K562 (cell line): Measurements from ENCODE around the gene GMDS. TPM values are rescaled to one million over a fixed set of nuclear protein-coding genes. Genes with fewer than 3 reads are reported as not detected.

Experiments
- ATAC-seq: fragments of 200-7000 bp; cut with Tn5 transposase; 3 replicates; pipeline ENCODE4 v1.9.1; 2020; ENCODE audit warnings: moderate library complexity
- BruUV-seq: library from RNA; stranded (reverse); fragments of 400-500 nt; replicated peaks from 2 replicates; lab custom pipeline; 2021; lab: Mats Ljungman, UMichigan
- CTCF ChIA-PET: fragments of 300-600 bp; formaldehyde crosslinking; extraction: SDS; loops from one replicate; lab custom pipeline; 2021; ENCODE audit warnings: low intra/inter-chr PET ratio; lab: Yijun Ruan, JAX
- POLR2A ChIA-PET: fragments of 300-600, 350-650 bp; sonication (Branson Sonifier 250); formaldehyde crosslinking; extraction: SDS; loops from one replicate; lab custom pipeline; 2021; ENCODE audit warnings: antibody characterized with exemption, inconsistent platforms; lab: Yijun Ruan, JAX
- DNase-seq, 4 experiments: peaks; one replicate each; pipeline versions ENCODE4 v3.0.0 to v3.0.0-alpha.2; 2011 to 2018; ENCODE audit warnings: low spot score in 3 of 4, mixed read lengths in 3 of 4; ENCODE audit errors: extremely low read depth in 1 of 4
- FAIRE-seq: peaks from 2 replicates; lab custom pipeline; 2011; peaks lifted over from hg19 to GRCh38; lab: Jason Lieb, UNC
- H2AFZ ChIP-seq: 2 replicates; pipeline ENCODE4 v1.6.0; 2011; ENCODE audit warnings: low read depth, low read length, control low read depth, inconsistent platforms
- H3K27ac ChIP-seq: fragments of 200-600 bp; 3 replicates; pipeline ENCODE4 v1.8.0; 2011; ENCODE audit warnings: low read depth, mild to moderate bottlenecking, control low read depth, inconsistent platforms, low read length, moderate library complexity, mixed read lengths; ENCODE audit errors: extremely low read depth
- H3K27me3 ChIP-seq, 2 experiments: fragments of 300-600 bp in 1 of 2; 2 replicates in 1 of 2; 3 replicates in 1 of 2; pipeline versions ENCODE4 v1.6.0 to v1.8.0; 2011; ENCODE audit warnings: inconsistent platforms in 2 of 2, low read length in 2 of 2, mild to moderate bottlenecking in 1 of 2, mixed read lengths in 1 of 2, moderate library complexity in 1 of 2; ENCODE audit not compliant: control insufficient read depth in 2 of 2, insufficient read depth in 2 of 2
- H3K36me3 ChIP-seq: fragments of 300-600 bp; 3 replicates; pipeline ENCODE4 v1.8.0; 2011; ENCODE audit warnings: mild to moderate bottlenecking, low read length, inconsistent platforms; ENCODE audit not compliant: control insufficient read depth, insufficient read depth
- H3K4me1 ChIP-seq, 2 experiments: fragments of 200-600 bp in 1 of 2; replicated peaks in 1 of 2; 2 replicates in 1 of 2; 3 replicates in 1 of 2; pipeline versions ENCODE4 v1.5.1 to v1.8.0; 2011; ENCODE audit warnings: inconsistent platforms in 2 of 2, low read length in 2 of 2, mild to moderate bottlenecking in 1 of 2, mixed read lengths in 1 of 2, moderate library complexity in 1 of 2; ENCODE audit not compliant: control insufficient read depth in 2 of 2, insufficient read depth in 2 of 2
- H3K4me2 ChIP-seq: 2 replicates; pipeline ENCODE4 v1.6.1; 2011; ENCODE audit warnings: low read length, control low read depth, inconsistent platforms, mixed read lengths; ENCODE audit not compliant: insufficient read depth
- H3K4me3 ChIP-seq: fragments of 200-600 bp; sonication (generic), shearing (Covaris generic); 2 replicates; pipeline ENCODE4 v1.5.1; 2016; ENCODE audit warnings: control low read depth, inconsistent platforms
- H3K79me2 ChIP-seq: fragments of 200-600 bp; 3 replicates; pipeline ENCODE4 v1.8.0; 2011; ENCODE audit warnings: low read length, inconsistent platforms; ENCODE audit not compliant: control insufficient read depth, insufficient read depth
- H3K9ac ChIP-seq, 2 experiments: 2 replicates each; pipeline versions ENCODE4 v1.6.0 to v1.6.1; 2011; ENCODE audit warnings: low read depth in 2 of 2, low read length in 2 of 2, control low read depth in 1 of 2, inconsistent platforms in 1 of 2, mild to moderate bottlenecking in 1 of 2, mixed read lengths in 1 of 2; ENCODE audit not compliant: insufficient read depth in 1 of 2
- H3K9me1 ChIP-seq: one replicate; pipeline ENCODE4 v1.6.0; 2011; ENCODE audit warnings: inconsistent platforms, mild to moderate bottlenecking, low read length, moderate library complexity; ENCODE audit not compliant: control insufficient read depth, insufficient read depth
- H3K9me3 ChIP-seq: replicated peaks from 2 replicates; pipeline ENCODE4 v1.5.1; 2011; ENCODE audit warnings: low read depth, low read length, inconsistent platforms; ENCODE audit not compliant: control insufficient read depth, insufficient read depth
- H4K20me1 ChIP-seq: replicated peaks from 2 replicates; pipeline ENCODE4 v1.6.1; 2011; ENCODE audit warnings: low read length, inconsistent platforms, mixed read lengths; ENCODE audit not compliant: control insufficient read depth, insufficient read depth
- IRF2 ChIP-seq: sonication (generic); formaldehyde crosslinking; IDR thresholded peaks from 2 replicates; pipeline ENCODE4 v1.8.1; 2022; ENCODE audit warnings: mild to moderate bottlenecking, missing genetic modification reagents
- PML ChIP-seq: IDR thresholded peaks from 2 replicates; pipeline ENCODE4 v1.6.1; 2012; ENCODE audit warnings: low read length, inconsistent platforms
- REST ChIP-seq, 2 experiments: fragments of 450-650 bp; formaldehyde crosslinking in 1 of 2; IDR thresholded peaks; 2 replicates each; pipeline versions ENCODE4 v1.4.0 to v1.6.1; 2014 to 2020; ENCODE audit warnings: mild to moderate bottlenecking in 2 of 2, borderline replicate concordance in 1 of 2, low read depth in 1 of 2
- TCF3 ChIP-seq: sonication (generic); formaldehyde crosslinking; IDR thresholded peaks from 2 replicates; pipeline ENCODE4 v1.4.0; 2020; ENCODE audit warnings: mild to moderate bottlenecking, missing genetic modification reagents
- THAP7 ChIP-seq: fragments of 250-450 bp; sonication (Bioruptor Pico); IDR thresholded peaks from 2 replicates; pipeline ENCODE4 v1.5.0; 2021
- U2AF1 ChIP-seq: fragments of 200-400 bp; formaldehyde crosslinking; optimal IDR thresholded peaks from 2 replicates; pipeline ENCODE3; 2017; ENCODE audit warnings: mild to moderate bottlenecking, low read depth, low read length, moderate library complexity
- ZNF609 ChIP-seq: sonication (generic); formaldehyde crosslinking; IDR thresholded peaks from 2 replicates; pipeline ENCODE4 v1.8.1; 2023; ENCODE audit warnings: missing genetic modification reagents, mild to moderate bottlenecking, borderline replicate concordance
- WGBS: fragments of 100-300 bp; shearing (Covaris generic); methylation state at CpG from one replicate; pipeline ENCODE4 v1.1.6; 2016; ENCODE audit warnings: low coverage, mixed read lengths; ENCODE audit not compliant: insufficient coverage; ENCODE audit errors: missing lambda C conversion rate; 5-methylcytosine and 5-hydroxymethylcytosine counted together
- in situ Hi-C: fragments of 300-500 bp; cut with MboI; formaldehyde crosslinking; loops from 4 replicates; pipeline ENCODE4 v1.15.0; 2018; ENCODE audit warnings: inconsistent platforms, mixed read lengths
- intact Hi-C: fragments of 100-400 bp; cut with micrococcal nuclease; formaldehyde crosslinking; loops from 2 replicates; pipeline ENCODE4 v1.14.2; 2022
- polyA plus RNA-seq, 8 experiments: library from polyadenylated mRNA; depleted of rRNA in 4 of 8; stranded (reverse) in 5 of 8; unstranded in 3 of 8; fragments of >200 nt; fragmentation: Nextera tagmentation in 2 of 8; fragmentation: Illumina TruSeq in 1 of 8; extraction: Ambion mirVana in 2 of 8; extraction: Trizol in 1 of 8; gene quantifications; 2 replicates each; pipeline versions ENCODE4 v1.2.1 to v1.2.3, GENCODE V29; 2011 to 2014; ENCODE audit warnings: inconsistent platforms in 1 of 8, missing spikeins in 1 of 8
- total RNA-seq, 7 experiments: library from RNA; depleted of rRNA in 6 of 7; stranded (reverse); fragments of >200 nt in 6 of 7; fragmentation: Illumina TruSeq in 2 of 7; extraction: Trizol in 2 of 7; gene quantifications; 2 replicates each; pipeline versions ENCODE4 v1.2.1 to v1.2.3, GENCODE V29; 2011 to 2021; ENCODE audit warnings: low replicate concordance in 1 of 7

The GMDS gene
- total and polyA plus RNA-seq, 9 of the 15 experiments (the other 6 are each of a cell fraction or from before 2014, with no cell fraction given) = 0.48 to 31.8 (median 13.4) TPM

GRCh38 chr6:1962201-1962600 is 283.2 kb downstream of the GMDS start:
- Histone ChIP-seq H3K4me1 (no peaks in the 10 kb centered on the region), H3K9me3 (no peaks in the 10 kb centered on the region), H3K4me2 (no peak overlapping the region), H2AFZ (no peak overlapping the region), H4K20me1 (no peaks in the 10 kb centered on the region), H3K36me3 (no peaks in the 10 kb centered on the region), H3K27me3 (peaks cover 3 to 9% of the 10 kb centered on the region in 2 experiments; a peak in 2 of 5 replicates)
- ATAC-seq (no peak), DNase-seq (no peak)
- WGBS = 15% methylated on average over 3 of the region's 3 CpGs
- no TSS peak for BruUV-seq
- TF ChIP-seq IRF2 (CRISPR knock-in tag) (no peak), TCF3 (CRISPR knock-in tag) (no peak), THAP7 (CRISPR knock-in tag) (no peak), U2AF1 (no peak), PML (no peak), REST (IDR thresholded peaks at IDR 0.05; ENCODE audit: borderline replicate concordance) (no peak), REST (CRISPR knock-in tag; IDR thresholded peaks at IDR 0.05; ENCODE audit: low read depth) (no peak), ZNF609 (no peak)
- TF ChIP-seq, all 486 proteins: peak for 0
- no peak overlapping the region for H3K9ac ChIP-seq
- no peak overlapping the region for H3K27ac ChIP-seq
- H3K79me2 ChIP-seq = no peaks in the 10 kb centered on the region
- FAIRE-seq = no peak
- in situ Hi-C loops = no loop called here
- no peaks in the 10 kb centered on the region for H3K9me1 ChIP-seq
- ChIA-PET CTCF (no interaction called here), POLR2A (no interaction called here)
- no peak overlapping the region for H3K4me3 ChIP-seq
- intact Hi-C loops = no loop called here
